Suppressor macrophage treated with lipopolysaccharide for 4 hours (primary cell): ENCODE results near the gene SUN2.

ENCODE experiments used
- DNase-seq: peaks from one replicate; pipeline ENCODE4 v3.0.0-alpha.2; 2020

The SUN2 gene

DNA sequence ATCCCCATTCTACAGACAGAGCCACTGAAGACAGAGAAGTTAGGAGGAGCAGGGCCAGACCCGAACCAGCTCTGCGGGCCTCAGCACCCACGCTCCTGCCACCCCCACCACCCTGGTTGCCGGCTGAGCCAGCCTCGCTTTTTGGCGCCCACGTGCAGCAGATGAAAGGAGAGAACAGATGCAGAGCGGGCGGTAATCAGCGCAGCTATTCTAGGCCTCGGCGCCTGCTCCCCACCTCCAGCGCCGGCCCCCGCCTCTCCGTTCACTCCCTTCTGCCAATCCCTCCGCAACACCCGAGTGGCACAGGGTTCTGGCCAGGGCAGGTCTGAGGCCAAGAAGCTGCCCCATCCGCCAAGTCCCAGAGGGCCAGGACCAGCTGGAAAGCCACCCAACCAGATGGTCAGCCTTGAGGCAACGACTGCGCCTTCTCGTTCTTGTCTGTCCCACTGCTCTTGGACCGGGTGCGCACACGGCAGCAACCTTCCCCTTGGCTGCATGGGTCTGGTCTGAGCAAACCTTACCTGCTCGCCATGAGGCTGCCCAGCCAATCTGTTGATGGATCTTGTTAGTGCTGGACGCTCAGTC, 21.4 kb upstream of the SUN2 start:
- DNase-seq, result no peak

DNA sequence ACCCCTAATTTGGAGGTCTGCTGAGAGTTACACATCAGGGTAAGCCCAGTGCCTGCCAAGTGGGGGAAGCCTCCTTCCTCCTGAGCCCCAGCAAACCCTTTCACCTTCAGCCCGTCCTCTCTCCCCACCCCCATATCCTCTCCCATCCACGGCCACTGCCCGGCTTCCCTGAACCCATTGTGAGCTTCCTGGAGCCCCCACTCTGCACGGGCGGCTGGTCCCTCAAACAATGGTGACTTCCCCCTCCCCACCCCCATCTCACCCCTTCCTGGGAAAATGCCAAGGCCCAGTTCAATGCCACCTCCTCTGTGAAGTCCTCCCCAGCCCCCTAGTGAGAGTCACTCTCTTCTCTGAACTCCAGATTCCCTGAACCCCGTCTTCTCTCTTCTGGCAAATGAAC, 20.3 kb upstream of the SUN2 start:
- no peak for DNase-seq

DNA sequence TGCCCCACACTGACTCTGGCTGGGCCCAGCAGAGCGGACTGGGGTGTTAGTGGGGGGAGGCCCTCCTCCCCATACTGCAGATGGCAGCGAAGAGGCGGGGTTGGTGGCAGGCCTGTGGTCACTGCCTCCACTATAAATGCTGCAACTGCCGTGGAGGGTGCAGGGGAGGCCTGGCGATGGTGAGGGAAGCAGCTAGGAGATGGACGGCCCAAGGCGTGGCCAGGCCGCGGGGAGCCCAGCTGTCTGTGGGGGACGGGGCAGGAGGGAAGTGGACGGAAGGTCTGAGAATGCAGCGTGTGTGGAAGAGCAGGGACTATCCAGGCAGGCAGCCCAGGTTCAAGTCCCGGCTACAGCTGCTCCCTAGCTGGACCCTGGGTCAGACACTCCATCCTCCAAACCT, 19.9 kb upstream of the SUN2 start:
- DNase-seq, result no peak

DNA sequence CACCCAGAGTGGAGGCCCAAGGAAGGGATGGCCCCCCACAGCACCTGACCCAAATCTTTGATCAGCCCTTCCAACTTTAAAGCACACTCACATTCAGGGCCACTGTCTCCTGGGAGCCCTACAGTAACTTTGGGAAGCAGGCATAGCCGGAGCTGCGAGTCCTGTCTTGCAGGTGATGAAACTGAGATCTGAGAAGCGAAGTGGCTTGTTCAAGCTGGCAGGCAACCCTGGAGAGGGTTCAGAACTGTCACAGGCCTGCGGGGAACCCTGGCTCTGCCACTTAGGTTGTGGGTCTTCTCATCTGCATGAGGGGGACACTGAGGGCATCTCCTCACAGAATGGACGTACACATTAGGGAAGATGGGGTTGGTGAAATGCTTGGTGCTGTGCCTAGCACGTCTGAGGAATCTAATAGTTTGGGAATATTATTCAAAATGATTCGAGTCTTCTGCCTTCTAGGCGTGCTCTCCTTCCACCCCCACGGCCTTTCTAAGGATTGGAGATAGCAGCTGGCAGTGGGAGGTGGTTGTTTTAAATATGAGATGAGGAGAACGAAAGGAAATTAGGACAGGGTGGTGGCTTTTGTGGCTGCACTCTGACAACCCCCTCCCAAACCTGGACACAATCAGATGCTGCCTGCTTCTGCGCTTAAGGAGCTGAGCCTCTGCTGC, 18.8 kb upstream of the SUN2 start:
- no peak for DNase-seq

DNA sequence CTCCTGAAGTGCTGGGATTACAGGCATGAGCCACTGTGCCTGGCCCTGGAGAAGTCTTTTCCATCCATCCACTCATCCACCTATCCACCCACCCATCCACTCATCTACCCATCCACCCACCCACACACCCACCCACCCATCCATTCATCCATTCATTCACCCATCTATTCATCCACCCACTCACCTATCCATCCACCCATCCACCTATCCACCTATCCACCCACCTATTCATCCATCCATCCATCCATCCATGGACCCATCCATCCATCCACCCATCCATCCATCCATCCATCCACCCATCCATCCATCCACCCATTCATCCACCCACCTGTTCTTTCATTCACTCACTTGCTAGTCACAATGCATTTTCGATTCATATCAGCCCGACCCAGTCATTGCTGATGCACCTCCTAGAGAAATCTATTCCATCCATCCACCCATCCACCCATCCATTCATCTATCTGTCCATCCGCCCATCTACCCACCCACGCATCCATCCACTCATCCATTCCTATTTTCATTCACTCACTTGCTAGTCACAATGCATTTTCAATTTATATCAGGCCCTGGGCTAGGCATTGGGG, 17.7 kb upstream of the SUN2 start:
- DNase-seq, result no peak

DNA sequence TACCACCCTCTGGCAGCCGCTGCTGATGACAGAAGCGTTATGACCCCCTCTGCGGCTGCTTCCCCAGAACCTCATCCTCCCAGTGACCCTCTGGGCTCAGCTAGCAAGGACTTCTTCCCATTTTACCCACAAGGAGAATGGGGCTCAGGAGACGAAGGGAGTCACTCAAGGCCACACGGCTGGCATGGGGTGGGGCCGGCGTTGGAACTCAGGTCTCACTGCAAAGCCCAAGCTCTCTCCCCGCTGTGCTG, 16.8 kb upstream of the SUN2 start:
- no peak for DNase-seq

DNA sequence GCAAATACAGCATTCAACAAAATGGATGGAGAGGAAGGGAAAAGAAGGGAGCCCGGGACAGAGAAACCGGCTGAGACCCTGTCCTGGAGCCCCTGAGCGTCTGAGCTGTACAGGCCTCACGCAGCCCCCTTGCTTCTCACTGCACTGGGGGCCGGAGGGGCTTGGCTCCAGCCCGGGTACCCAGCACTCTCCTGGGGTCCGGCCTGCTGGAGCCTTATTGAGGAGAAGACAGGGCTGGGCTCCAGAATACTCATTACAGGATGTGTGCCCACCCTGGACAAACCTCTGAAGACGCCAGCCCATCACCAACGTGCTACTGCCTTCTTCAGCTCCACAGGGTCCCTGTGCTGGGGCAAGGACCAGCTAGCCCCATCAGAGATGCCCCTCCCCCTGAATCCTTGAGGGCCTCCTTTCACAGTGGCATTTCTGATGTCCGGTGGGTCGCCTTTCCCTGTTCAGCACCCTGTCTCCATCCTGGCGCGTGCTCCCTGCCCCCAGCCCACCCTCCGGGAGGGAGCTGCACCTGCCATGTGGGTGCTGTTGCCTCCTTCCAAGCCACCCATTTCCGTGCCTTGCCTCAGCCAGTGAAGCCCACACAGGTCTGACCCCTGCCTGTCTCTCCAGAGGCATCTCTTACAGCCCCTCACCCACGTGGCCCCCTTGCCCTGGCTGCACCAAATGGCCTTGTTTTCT, 14.6 kb upstream of the SUN2 start:
- DNase-seq, result no peak

DNA sequence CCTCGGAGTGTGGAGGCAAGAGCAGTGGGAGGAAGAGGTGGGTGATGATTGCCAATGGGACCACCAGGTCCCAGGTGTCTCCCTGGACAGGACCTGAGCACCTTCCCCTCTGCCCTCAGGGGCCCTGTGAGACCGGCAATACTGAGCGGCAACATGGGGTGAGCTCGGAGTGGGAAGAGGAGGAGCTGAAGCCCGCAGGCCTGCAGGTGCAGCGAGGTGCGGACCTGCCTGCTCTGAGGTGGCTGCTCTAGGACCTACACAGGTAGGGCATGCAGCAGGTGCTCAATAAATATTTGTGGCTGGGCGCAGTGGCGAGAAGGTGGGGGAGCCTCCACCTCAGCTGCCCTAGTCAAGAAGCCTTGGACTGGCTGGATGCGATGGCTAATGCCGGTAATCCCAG, 12.2 kb upstream of the SUN2 start:
- DNase-seq, result no peak

DNA sequence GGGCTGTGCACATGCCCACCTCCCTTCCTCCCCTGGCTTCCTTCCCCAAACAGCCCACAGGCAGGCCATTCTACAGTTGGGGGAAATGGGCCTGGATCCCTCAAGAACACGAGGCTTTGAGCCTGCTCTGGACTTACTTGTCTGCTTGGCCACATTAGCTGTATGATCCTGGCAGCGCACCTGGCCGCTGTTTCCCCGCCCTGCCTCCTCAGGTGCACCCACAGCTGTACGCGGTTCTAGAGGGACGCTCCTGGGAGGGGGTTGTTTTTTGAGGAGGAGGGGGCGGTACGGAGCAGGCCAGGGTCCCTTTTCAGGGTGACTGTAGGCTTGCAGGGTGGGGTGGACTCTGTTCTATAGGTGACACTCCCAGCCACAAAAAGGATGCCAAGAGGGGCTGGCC, 11.5 kb upstream of the SUN2 start:
- DNase-seq, result no peak

DNA sequence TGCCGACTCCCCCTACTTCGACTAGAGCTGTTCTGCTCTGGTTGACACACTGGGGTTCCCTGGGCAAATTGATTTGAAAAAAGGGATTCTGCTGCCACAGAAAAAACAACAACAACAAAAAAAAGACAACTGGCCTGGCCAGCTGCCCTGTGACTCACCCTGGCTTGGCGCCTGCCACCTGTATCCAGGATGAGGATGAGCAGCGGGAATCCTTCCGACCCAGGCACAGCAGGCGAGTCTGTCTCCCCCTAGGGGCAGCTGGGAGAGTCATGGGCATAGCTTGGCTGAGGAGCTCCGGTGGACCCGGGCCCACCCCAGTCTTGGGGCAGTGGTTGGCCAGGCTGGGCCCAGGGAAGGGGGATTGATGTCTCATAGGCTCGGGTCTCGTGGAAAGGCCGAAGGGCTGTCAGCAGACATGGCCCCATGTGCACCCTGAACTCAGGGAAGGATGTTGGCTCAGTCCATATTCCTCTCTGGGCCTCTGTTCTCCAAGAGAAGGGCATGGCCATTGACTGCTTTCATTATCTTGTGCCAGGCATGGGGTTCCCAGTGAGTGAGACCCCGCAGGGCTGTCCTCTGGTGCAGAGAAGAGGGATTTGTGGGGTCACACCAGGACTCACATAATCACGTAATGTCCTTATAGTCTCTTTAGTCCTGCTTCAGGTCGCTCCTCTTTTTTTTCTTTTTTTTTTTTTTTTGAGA, 10.4 kb upstream of the SUN2 start:
- peak; percentile 55 for DNase-seq

DNA sequence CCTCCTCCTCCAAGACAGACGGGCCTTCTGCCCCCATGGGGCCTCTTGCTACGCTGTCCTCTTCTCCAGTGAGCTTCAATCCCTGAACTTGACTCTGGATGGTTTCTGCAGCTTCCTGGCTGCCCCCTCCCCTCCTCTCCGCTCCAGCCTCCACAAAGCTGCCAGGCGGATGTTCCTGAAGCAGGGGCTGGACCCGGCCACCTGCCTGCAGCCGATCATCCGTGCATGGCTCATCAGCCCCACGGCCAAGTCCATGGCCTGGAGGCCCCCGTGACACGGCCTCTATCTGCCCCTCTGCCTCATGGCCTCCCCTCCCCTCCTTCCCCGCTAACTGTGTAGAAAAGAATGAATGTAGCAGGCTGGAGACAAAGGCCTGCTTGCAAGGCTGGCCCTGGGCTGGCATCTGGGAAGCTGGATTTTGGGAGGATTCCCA, 6.8 kb upstream of the SUN2 start:
- no peak for DNase-seq

DNA sequence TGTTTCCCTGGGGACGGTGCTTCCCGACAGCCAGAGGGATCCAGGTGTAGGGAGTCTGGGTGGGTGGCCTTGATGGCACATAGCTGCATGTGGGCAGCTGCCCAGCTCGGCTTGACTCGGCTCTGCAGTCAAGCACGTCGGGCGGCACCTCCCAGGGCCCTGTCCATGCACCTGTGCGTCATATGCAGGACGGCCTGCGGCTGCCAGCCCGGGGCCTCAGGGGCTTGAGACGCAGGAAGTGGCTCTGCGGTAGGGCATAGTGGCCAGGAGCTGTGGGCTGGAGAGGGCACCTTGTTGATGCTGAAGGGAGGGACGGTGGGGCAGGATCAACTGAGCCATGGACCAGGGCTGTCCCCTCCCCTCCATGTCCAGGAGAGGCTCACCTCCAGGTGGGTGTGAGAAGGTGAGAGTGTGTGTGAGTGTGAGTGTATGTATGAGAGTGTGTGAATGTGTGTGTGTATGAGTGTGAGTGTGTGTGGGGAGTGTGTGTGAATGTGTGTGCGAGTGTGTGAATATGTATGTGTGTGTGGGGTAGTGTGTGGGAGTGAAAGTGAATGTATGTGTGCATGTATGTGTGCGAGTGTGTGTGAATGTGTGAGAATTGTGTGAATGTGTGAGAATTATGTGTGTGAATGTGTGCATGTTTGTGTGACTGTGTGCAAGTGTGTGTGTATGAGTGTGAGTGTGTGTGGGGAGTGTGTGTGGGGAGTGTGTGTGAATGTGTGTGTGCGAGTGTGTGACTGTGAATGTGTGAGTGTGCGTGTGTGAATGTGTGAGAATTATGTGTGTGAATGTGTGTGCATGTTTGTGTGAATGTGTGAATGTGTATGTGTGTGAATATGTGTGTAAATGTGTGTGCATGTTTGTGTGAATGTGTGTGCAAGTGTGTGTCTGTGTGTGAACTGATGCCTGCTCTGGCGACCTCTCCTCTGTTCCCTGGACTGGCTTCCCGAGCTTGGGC, 5.7 kb upstream of the SUN2 start:
- no peak for DNase-seq

DNA sequence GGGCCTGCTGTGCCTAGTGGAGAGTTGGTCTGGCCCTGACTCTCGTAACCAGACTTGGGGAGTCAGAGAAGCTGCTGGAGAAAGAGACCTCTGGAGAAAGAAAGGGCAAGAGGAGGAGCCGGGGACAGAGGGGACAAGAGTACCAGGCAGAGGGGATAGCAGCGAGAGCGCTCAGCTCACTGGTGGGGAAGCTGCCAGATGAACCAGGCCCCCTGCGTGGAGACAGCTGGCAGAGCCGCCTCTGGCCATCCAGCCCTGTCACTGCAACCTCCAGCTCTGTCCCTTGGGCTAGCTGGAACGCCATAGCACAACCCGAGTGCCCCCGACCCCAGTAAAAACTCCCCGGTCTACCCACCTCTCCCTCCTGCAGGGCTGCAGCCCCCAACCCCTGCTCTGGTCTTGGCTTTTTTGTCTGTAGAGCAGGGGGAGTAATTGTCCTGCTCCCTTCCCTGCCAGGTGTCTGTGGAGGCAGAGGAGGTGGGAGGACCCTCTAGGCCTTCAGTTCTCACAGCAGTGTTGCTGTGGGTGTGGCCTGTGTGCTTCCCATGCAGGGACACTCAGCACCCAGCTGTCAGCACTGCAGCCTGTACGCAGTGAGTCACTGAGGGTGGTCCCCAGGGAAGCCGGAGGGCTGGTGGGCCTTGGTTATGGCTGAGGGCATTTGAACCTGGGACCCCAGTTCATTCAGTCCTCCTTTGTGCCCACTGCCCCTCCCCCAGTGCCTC, 4.8 kb upstream of the SUN2 start:
- no peak for DNase-seq

DNA sequence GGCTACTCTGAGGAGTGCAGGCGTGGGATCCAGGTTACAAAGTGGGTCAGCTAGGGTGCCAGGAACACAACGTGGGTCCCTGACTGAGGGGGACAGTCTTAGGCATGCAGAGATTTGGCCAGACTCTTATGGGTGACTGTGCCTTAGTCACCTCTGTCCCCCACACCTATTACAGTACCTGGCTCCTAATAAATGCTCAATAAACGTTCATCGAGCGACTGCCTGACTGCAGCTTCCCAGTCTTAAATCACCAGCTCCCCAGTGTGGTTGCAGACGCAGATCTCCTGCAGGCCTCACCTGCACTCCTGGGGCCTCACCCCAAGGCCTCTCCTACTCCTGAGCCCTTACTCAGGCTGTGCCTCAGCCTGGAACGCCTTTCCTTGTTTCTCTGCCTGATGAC, 3.2 kb upstream of the SUN2 start:
- DNase-seq, result no peak

DNA sequence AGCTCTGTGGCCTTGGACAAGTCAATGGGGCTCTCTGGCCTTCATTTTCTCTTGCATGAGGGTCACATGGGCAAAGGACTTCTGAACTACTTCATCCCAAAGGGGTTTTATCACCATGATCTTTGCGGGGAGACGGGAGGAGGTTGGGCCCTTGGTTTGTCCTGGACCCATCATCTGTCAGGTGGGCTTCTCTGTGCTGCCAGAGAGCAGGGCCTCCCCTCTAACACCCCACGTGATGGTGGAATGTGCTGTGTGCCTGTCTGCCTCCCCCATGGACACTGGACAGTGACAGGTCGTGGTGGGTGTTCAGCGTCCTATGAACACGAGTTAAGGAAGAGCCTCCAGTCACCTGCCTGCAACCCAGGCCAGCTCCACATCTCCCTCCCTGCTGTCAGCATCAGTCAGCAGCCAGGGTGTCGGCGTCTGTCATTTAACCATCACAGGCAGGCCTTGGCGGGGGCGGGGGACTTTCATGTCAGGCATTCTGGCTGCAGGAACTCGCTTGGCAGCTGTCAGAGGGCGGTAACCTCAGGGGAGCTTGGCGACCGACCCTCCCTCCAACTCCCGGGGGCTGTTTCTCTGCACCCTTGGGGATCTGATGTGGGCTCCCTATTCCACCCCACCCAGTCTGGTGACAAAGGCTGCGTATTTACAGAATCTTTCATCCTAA, 2.6 kb upstream of the SUN2 start:
- DNase-seq, result no peak

DNA sequence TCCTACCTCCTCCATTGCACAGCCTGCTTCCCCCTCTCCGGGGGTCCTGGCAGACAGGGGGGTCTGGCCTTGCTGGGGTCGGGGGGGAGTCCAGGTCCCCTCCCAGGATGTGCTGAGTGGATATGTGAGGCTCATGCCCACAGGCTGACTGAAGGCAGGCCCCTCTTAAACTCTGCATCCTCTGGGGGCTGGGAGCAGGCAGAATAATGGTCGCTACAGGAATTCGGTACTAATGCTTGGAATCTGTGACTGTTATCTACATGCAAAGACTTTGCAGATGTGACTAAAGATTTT, 1.6 kb upstream of the SUN2 start:
- DNase-seq, result no peak

DNA sequence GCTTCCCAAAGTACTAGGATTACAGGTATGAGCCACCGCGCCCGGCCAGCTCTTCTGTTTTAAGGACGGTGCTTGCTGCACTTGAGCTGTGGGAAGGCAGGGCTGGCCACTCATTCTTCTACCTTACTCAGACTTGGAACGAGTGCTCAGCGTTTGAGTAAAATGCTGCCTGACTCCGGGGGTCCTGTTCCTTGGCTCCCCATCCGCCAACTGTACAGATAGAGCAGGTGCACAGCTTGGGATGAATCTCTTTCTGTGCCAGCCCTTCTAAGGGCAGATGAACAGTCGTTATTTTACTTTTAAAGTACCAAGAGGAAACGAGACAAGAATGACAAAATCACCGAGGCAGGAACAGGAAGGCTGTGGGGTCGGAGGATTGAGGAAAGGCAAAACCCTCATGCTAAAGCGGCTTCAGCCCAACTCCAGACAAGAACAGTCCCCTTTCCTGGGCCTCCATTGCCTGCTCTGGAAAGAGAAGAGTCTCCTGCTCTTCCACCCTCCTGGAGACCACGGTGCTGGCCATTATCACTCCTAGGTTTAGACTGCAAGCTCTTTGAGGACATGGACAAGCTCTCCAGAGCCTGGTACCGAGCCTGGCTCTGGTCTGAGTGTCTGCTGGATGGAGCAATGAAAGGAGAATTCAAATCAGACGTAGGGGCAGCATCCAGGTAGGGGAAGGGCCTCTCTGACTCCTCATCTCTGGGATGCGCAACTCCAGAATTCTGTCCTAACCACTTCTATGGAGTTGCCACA, 1.1 kb upstream of the SUN2 start:
- DNase-seq, result peak; percentile 53

DNA sequence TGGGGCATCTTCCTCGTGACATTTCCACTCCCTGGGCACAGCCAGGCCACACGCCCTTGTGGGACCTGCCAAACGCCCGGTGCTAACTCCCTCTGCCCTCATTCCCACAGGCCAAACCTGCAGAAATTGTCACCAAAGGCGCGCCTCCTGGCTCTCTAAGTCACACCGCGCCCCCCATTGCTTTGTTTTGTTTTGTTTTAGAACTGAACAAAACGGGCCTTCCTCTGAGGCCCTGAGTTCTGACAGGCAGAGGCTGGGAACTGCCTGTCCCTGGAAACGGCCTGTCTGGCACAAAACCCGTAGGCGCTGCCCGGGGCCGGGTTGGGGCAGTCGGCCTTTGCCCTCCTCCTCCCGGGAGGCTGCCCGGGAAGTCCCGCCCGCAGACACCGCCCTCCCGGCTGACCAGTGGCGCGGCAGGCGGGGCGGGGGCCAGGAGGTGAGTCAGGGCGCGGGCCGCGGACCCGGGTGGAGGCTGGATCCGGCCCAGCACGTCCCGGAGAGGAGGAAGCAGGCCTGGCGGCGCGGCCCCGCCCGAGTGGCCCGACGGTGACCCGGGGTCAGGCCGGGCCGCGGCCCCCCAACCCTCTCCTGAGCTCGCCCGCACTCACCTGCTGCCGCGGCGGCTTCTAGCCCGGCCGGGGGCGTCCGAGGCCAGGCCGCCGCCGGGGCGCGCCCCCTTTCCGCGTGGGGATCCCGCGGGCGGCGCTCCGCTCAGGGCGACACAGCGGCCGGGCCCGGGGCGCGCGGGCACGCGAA, 465 bp downstream of the SUN2 start:
- DNase-seq, result peak; percentile 95

DNA sequence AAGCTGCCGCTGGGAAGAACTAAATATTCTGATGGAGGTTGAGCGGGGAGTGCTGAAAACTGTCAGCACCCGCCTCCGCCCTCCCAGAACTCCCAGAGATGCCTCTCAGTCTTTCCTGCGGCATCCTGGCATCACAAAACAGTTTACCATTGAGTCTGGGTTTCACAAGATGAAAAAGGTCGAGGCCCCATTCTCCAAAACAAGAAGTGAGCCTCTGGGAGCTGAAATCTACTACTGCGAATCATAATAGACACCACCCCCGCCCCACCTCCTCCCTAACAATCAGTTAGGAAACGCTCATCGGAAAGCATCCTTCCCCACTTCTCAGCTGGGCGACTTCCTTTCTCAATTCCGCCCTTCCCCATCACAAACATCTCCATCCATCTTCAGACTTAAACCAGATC, 1.0 kb downstream of the SUN2 start:
- peak; percentile 89 for DNase-seq
